Measurements from ENCODE around the gene CHRM5. TPM values are rescaled to one million over a fixed set of nuclear protein-coding genes. Genes with fewer than 3 reads are reported as not detected.

CHRM5 gene
- total and polyA plus RNA-seq, 8 donors = not detected

GRCh38 chr15:34010921-34011320 lies 42.6 kb downstream of the CHRM5 start:
- H3K27ac ChIP-seq = no peak overlapping the region
- no peaks in the 10 kb centered on the region for H3K36me3 ChIP-seq
- ATAC-seq (no peak), FAIRE-seq (no peak), DNase-seq (no peak)
- intact Hi-C loops (cut with DNase I) = no loop called here
- H3K4me1 ChIP-seq = no peaks in the 10 kb centered on the region
- H3K4me3 ChIP-seq = no peak overlapping the region
- H3K27me3 ChIP-seq = no peaks in the 10 kb centered on the region
- no peaks in the 10 kb centered on the region for H3K9me3 ChIP-seq
- 92 to 96% methylated on average over 5 of the region's 5 CpGs for WGBS, 2 donors
- TF ChIP-seq, protein P1, sequence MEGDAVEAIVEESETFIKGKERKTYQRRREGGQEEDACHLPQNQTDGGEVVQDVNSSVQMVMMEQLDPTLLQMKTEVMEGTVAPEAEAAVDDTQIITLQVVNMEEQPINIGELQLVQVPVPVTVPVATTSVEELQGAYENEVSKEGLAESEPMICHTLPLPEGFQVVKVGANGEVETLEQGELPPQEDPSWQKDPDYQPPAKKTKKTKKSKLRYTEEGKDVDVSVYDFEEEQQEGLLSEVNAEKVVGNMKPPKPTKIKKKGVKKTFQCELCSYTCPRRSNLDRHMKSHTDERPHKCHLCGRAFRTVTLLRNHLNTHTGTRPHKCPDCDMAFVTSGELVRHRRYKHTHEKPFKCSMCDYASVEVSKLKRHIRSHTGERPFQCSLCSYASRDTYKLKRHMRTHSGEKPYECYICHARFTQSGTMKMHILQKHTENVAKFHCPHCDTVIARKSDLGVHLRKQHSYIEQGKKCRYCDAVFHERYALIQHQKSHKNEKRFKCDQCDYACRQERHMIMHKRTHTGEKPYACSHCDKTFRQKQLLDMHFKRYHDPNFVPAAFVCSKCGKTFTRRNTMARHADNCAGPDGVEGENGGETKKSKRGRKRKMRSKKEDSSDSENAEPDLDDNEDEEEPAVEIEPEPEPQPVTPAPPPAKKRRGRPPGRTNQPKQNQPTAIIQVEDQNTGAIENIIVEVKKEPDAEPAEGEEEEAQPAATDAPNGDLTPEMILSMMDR (IDR thresholded peaks at IDR 0.05) = no peak

- FAIRE-seq = no peak
- Histone ChIP-seq H3K27ac (no peak overlapping the region), H3K4me3 (no peak overlapping the region), H3K4me1 (no peaks in the 10 kb centered on the region), H3K27me3 (no peaks in the 10 kb centered on the region), H3K9me3 (no peaks in the 10 kb centered on the region), H3K36me3 (no peaks in the 10 kb centered on the region)
- intact Hi-C loops (cut with DNase I) = no loop called here
- 80 to 83% methylated on average over 2 of the region's 2 CpGs for WGBS, 2 donors
- TF ChIP-seq, protein P1 (IDR thresholded peaks at IDR 0.05) = no peak
- no peak for DNase-seq
- no peak for ATAC-seq
Measured at GRCh38 chr15:34011481-34011880, 43.2 kb downstream of the CHRM5 start.

DNA sequence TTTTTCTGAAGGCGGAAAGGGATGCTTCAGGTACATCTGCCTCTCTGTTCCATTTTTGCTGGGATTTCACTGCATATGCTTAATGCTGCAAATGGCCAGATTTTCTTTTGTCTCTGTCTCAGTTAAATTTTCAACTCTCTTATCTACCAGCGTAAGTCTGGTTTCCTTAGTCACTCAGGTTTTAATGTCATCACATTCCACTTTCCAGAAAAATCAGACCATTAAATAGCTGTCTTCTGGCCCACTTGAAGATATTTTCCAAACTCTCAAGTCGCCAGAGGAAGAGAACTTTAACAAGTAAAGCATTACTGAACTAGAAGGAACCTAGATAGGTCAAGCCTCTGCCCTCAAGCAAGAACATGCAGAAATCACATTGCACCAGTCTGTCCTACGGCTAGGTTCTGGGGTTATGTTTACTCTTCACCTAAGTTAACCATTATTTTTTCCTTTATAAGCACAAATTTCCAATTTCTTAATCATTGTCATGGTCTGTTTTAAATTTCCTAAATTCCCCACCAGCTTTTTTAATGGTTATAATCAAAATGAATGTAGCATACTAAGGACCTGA lies 44.2 kb downstream of the CHRM5 start:
- no peaks in the 10 kb centered on the region for H3K36me3 ChIP-seq
- FAIRE-seq (no peak), DNase-seq (no peak), ATAC-seq (no peak)
- no peaks in the 10 kb centered on the region for H3K4me1 ChIP-seq
- no peak overlapping the region for H3K27ac ChIP-seq
- intact Hi-C loops (cut with DNase I) = no loop called here
- TF ChIP-seq, protein P1 (IDR thresholded peaks at IDR 0.05) = no peak
- H3K9me3 ChIP-seq = no peaks in the 10 kb centered on the region
- WGBS, 2 donors = 92% methylated on average over 4 of the region's 4 CpGs
- no peaks in the 10 kb centered on the region for H3K27me3 ChIP-seq
- no peak overlapping the region for H3K4me3 ChIP-seq

DNA sequence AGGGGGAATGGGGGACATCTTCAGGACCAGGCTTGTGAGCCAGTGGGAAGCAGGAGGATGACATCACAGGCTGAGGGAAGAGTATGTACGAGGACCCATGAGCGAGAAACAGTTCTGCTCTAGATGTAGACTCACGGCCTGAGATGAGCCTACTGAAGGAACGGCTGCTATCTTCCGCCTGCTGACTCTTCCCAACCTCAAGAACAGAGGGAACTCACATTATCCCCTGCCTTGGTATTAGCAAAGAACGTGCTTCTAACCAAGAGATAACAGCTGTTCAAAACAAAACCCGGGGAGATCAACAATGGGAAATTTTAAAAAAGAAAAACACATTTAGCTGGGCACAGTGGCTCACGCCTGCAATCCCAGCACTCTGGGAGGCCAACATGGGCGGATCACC lies 45.4 kb downstream of the CHRM5 start:
- H3K27me3 ChIP-seq = no peaks in the 10 kb centered on the region
- DNase-seq = no peak
- H3K4me3 ChIP-seq = no peak overlapping the region
- no peak for ATAC-seq
- H3K36me3 ChIP-seq = no peaks in the 10 kb centered on the region
- H3K9me3 ChIP-seq = no peaks in the 10 kb centered on the region
- intact Hi-C loops (cut with DNase I) = no loop called here
- FAIRE-seq = no peak
- WGBS, 2 donors = 96 to 97% methylated on average over 9 of the region's 9 CpGs
- no peaks in the 10 kb centered on the region for H3K4me1 ChIP-seq
- H3K27ac ChIP-seq = no peak overlapping the region
- TF ChIP-seq, protein P1 (IDR thresholded peaks at IDR 0.05) = no peak

- FAIRE-seq = no peak
- TF ChIP-seq, protein P1 (IDR thresholded peaks at IDR 0.05) = no peak
- Histone ChIP-seq H3K36me3 (no peaks in the 10 kb centered on the region), H3K27ac (no peak overlapping the region), H3K9me3 (no peaks in the 10 kb centered on the region), H3K27me3 (no peaks in the 10 kb centered on the region), H3K4me3 (no peak overlapping the region), H3K4me1 (no peaks in the 10 kb centered on the region)
- no peak for DNase-seq
- no peak for ATAC-seq
- 88 to 94% methylated on average over 2 of the region's 2 CpGs for WGBS, 2 donors
- intact Hi-C loops (cut with DNase I) = no loop called here
Measured at GRCh38 chr15:34014556-34014955, 46.3 kb downstream of the CHRM5 start.

Data from pancreas (tissue), 10 donors.